Islet precursor cell (in vitro differentiated cells): ENCODE results near the gene CCL18.
"Not testable (repeated sequence)": the region's sequence is repeated elsewhere in the genome, so short reads cannot be mapped to it uniquely, and the experiment has no call there.

Experiments
- DNase-seq: peaks from one replicate; pipeline ENCODE4 v3.0.0-alpha.2; 2018

Gene CCL18

DNA sequence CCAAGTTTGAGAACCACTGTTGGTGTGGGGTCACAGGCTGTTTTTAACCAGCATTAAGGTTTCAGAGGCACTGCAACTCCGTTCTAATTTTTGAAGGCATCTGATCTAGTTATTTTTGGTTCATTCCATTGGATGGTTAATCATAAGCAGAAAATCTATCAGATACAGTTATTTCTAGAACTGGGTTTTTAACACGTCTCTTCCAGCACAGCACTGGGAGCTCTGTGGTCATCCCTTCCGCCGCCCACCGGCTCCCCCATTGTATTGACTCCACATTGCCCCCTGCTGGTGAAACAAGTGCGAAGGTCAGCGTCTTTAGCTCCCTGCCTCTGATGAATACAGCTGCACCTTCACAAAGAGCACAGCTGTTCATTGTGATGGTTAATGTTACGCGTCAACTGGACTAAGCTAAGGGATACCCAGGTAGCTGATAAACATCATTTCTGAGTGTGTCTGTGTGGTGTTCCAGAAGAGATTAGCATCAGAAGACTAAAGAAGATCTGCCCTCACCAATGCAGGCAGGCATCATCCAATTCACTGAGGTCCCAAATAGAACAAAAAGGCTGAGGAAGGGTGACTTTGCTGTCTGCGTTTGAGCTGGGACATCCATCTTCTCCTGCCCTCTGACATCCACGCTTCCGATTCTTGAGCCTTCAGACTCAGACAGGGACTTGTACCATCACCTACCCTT is 8.5 kb downstream of the CCL18 start:
- DNase-seq, result peak; percentile 82

- no peak for DNase-seq
Observed at GRCh38 chr17:36074365-36074764, 10.3 kb downstream of the CCL18 start.

- not testable (repeated sequence) for DNase-seq
Observed at GRCh38 chr17:36081681-36082471, 17.8 kb downstream of the CCL18 start.

DNA sequence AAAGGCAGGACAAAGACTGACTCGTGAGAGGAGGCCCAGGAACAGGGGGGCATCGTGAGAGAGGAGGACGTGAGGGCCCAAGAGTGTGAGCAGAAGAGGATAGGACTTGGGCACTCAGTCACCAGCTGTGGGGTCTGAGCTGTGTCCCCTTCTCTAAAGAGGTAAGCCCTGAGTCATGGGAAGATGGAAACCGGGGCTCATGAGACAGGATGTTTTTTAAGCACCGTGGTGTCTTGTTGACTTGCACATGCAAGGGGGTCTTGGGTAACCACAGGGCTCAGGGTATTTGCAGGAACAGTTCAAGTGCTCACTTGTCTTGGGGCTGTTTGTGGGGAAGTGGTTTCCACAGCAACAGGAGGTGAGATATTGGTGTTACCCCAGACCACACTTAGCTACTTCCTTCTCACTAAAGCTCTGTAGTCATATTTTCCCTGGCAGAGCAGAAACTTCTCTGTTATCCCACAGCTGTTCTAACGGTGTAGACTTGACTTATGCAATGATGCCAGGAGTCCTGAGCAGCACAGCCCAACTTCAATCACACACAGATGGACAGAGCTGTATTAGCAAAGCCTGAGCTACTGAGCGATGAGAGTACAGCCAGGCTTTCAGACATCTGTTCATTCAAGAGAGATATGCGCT is 18.5 kb downstream of the CCL18 start:
- DNase-seq, result peak; percentile 51

DNA sequence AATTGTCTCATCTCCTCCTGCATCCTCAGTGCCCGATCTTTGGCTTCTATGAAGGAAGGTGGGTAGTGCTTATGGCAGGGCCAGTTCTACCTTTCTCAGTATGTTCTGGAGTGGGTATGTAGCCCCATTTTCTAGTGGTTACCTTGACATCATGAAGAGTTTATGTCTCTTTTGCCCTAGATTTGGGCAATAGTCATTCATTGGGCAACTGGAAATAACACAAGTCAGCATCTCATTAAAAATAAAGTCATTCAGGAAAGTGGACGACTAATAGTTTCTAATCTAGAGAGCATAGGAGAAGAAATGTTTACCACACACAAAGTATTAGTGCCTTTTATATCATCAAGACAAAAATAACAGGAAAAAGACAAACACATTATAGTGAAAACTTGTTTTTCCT is 19.6 kb downstream of the CCL18 start:
- DNase-seq, result peak; percentile 5

DNA sequence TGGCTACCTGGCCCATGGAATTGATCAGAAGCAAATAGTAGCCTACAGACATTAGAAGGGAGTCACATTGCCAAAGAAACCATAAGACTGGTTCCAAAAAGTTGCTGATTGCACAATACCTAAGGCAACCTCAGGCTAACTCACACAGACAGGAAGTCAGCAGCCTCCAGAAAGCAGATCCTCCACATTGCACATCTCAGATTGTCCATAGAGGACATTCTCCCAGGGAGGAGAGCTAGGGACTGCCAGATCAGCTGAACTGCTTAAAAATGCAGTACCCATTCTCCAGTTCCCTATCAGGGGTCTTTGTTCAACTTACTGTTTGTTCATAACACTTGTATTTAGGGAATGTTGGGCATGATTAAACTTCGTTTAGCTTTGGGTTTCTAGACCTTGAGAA is 21.7 kb downstream of the CCL18 start:
- DNase-seq, result no peak

DNA sequence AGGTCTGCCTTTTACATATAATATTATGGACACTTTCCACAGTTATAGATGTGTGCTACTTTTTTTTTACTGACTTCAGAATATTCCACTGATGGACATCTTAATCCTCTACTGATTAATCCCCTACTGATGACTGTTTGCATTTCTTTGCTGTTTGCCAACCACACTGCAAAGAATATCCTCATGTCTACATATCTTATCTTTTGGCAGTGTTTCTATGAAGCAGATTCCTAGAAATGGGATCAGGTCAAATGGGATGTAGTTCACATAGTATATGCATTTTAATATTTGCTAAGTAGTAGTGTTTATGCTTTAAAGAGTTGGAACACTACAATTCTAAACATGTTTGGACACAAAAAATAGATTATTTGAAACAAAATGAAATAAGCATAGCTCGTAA is 22.7 kb downstream of the CCL18 start:
- DNase-seq, result no peak

DNA sequence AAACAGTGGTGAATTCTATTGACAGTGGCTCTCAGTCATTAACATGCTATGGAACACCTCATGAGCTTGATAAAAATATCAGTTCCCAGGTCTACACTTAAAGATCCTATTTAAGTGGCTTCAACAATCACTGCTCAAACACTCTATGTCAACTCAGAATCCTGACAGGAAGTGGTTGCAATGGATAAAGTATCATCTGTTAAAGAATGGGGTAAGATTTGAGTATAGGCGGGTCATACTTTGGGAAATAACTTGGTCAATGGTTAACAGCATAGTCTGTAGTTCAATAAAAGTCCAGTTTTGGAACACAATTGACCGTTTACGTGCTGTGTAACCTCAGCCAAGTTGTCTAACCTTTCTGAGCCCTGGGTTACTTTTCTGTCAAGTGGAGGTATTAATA is 23.4 kb downstream of the CCL18 start:
- not testable (repeated sequence) for DNase-seq

DNA sequence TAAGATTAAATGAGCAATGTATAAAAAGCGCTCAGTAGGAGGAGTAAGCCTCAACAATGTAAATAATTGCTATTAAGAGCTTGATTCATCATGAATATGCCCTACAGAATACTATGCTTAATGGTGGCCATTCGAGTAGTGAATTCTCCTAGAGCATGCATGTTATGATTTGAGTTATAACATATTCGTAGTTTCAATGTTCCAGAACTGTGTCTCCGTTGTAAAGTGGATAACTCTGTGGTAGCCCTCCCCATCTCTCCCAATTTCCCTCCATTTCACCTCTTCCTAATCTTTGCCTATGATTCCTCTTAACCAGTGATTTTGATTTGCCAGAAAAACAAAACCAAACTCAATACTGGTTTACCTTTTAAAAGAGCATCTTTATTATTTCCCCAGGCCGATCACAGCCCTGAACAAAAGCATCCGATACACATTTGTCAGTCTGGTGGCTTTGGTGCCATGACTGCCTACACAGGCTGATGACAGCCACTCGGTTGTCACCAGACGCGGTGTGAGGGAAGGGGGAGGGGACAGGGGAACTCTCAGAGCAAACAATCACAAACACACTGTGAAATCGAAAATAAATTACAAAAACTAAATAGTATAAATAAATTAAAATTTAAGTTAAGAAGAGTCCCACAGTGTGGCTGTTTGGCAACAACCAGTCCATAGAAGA is 24.0 kb downstream of the CCL18 start:
- peak; percentile 37 for DNase-seq

GRCh38 chr17:36088670-36089338 is 24.7 kb downstream of the CCL18 start:
- DNase-seq, result peak; percentile 61

DNA sequence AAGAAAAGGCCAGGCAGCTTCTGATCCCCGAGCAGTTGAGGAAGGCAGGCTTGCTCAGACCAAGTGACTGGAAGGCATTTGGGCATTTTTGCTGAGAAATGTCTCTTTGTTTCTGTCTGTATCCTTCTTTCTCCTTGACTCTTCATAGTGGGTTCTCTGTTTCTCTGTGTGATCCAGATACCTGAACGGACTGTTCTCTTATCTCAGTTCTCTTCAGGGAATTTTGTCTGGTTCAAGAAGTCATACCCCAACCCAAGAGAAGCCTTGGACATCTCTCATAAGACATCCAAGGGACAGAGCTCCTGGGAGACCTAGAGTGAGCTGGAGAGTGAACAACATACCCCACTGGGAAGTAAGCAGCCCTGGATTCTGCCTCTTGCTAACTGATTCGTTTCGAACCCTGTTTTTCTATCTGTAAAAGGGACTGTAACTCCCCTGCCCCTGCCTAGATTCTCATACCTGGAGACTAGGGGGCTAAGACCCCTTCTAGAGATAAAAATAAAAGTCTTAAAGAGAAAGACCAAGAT is 25.3 kb downstream of the CCL18 start:
- DNase-seq, result no peak

DNA sequence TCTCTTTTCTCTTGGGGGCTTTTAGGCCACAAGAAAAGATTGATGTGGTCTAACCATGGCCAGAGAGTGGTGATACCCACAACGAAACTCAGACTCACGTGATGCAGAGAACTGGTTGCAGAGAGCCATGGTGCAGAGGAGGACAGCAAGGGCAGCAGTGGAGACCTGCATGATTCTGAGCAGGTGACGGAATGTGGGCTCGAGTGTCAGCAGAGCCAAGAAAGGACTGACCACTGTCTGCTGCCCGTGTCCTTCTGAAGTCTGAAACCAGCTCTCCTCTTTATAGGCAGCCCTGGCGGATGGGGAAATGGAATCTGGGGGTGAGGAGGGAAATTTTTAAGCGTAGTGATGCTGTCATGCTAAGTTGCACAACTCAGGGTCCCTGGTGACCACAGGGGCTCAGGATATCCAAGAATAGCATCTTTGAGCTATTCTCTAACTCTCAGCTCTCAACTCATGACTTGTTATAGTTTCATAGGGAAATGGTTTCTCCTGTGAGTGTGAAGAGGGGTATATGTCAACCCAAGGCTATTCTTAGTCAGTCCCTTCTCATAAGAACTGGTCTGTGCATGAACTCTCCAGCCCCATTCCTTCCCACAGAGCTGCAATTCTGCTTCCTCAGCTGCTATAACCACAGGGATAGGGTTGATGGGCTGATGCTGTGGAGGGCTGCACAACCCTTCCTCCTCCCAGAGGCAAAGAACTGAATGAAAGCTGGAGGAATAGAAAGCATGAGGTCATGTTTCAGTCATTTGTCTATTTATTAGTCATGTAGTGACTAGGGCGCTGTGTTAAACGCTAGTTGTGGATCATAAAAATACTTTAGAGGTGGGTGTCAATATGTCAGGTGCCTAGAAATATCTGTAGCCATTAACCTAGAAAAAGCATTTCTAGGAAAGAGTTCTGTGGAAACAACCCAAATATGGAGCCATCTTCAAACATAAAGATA is 26.1 kb downstream of the CCL18 start, which contains the start of gene CCL3:
TSS of gene CCL3 (minus strand) at position 256 of the 949 bp plus-strand sequence. CDS start at position 171, 85 bp downstream.
- DNase-seq, result peak; percentile 49

GRCh38 chr17:36092230-36092629 is 28.2 kb downstream of the CCL18 start:
- DNase-seq, result no peak

GRCh38 chr17:36092715-36093114 is 28.6 kb downstream of the CCL18 start:
- DNase-seq, result not testable (repeated sequence)

- no peak for DNase-seq
Observed at GRCh38 chr17:36094232-36094631, 30.2 kb downstream of the CCL18 start.

DNA sequence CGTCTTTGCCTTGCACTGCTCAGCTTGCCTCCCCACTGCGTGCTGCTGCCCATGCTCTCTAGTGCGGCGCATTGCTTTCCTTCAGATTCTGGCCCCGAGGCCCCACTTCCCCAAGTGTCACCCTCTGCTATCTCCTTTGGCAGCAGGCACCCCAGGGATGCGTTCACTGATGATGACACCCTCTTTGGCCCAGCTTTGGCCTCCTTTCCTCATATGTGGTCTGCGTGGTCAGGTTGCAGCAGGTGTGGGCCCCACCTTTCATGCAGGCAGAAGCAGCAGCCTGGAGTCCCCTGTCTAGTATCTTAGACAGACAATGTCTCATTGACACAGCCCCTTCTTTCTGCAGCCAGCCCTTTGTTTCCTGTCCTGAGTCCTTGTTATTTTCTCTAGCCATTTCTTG is 30.7 kb downstream of the CCL18 start:
- peak; percentile 53 for DNase-seq

DNA sequence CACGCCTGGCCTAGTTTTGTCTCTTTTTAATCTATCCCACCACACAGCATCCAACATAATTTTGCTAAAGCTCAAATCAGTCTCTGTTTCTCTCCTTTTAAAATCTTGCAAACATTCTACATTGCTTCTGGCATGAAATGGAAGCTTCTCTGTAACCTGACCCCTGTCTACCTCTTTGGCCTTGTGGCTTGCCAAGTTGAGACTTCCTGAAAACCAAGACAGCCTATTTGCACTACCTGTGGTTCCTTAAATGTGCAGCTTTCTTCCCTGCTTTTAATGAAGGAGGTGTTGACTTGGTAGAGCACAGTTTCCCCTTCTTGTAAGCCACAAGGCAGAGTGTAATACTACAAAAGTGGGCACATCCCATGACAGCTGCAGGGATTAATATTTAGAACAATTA is 31.9 kb downstream of the CCL18 start:
- peak; percentile 29 for DNase-seq

DNA sequence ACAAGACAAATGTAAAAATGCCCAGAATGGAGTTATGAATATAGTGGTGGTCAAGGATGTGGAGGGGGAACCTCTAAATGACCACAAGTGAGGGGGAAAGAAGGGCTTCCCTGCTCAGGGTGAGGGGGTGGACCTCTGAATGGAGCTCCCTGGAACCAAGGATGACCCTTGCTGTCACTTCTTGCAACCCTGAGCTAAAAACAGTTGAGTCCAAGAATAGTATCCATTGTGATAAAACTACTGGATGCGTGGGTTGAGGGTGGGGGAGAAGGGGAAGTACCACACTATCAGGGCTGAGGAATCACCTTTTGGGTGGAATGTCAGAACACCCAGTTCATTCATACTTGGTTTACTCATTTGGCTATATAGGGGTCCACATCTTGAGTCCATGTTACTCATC is 34.9 kb downstream of the CCL18 start:
- peak; percentile 13 for DNase-seq

DNA sequence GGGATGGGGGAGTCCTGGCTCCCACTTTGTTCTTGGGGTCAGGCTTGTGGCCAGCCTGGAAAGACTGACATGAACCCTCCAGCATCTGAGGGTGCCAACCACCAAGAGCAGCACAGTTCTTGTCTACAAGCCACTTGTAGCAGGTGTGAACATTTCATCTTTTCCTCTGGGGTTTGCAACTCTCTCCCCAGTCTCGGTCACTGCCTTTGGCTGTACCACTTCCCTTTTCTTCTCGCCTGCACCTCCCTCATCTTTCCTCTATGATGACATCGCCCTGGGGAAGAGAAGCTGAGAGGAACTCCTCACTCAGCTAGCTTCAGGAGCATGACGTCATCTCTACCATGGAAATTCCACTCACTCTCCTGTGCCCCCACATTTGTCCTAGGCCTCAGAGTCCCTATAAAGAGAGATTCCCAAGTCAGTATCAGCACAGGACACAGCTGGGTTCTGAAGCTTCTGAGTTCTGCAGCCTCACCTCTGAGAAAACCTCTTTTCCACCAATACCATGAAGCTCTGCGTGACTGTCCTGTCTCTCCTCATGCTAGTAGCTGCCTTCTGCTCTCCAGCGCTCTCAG is 39.4 kb downstream of the CCL18 start, which contains the start of gene CCL4:
TSS of gene CCL4 (plus strand) at position 427 of the 575 bp plus-strand sequence. CDS start at position 506, 79 bp downstream.
- DNase-seq, result peak; percentile 37

DNA sequence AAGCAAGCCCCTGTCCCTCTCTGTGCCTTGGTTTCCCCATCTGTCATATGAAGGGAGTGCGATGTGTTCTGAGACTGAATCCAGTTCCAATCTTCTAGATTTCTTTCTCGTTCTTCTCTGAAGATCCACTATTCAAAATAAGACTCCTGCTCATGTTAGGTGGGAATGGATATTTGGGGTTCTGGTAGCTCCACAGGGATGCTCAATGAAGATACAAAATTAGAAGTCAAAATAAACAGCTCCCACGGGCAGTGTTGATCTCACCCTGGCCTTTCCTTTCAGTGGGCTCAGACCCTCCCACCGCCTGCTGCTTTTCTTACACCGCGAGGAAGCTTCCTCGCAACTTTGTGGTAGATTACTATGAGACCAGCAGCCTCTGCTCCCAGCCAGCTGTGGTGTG is 40.2 kb downstream of the CCL18 start:
- DNase-seq, result not testable (repeated sequence)
